HCT116 (cell line): ENCODE measurements around the gene HSP90AA1. TPM values are rescaled to one million over a fixed set of nuclear protein-coding genes. Genes with fewer than 3 reads are reported as not detected.
A peak's percentile ranks its signal among the peaks of the same experiment; 100 is the strongest.

Source experiments
- ATAC-seq: fragments of 200-7000 bp; cut with Tn5 transposase; 2 replicates; pipeline ENCODE4 v1.9.1; 2020; ENCODE audit warnings: mild to moderate bottlenecking, moderate library complexity
- BruUV-seq: library from RNA; stranded (reverse); fragments of 400-500 nt; replicated peaks from 2 replicates; lab custom pipeline; 2021; lab: Mats Ljungman, UMichigan
- CTCF ChIA-PET: fragments of 300-600 bp; sonication (Branson Sonifier 250); formaldehyde crosslinking; loops from one replicate; lab custom pipeline; 2021; ENCODE audit warnings: antibody characterized with exemption; lab: Charles Lee
- POLR2A ChIA-PET: fragments of 300-600, 350-600 bp; sonication (Branson Sonifier 250); formaldehyde crosslinking; loops from one replicate; lab custom pipeline; 2021; ENCODE audit warnings: antibody characterized with exemption; lab: Charles Lee
- RAD21 ChIA-PET, 2 experiments: fragments of 300-600 bp; sonication (Branson Sonifier 250); formaldehyde crosslinking; loops; one replicate each; lab custom pipeline; 2023; ENCODE audit warnings: low total read pairs in 2 of 2; ENCODE audit not compliant: uncharacterized antibody in 2 of 2, unreplicated experiment in 2 of 2, low non-redundant PET in 1 of 2; lab: Charles Lee
- DNase-seq: peaks from one replicate; pipeline ENCODE4 v3.0.0-alpha.2; 2010; ENCODE audit warnings: low read depth, low spot score
- H2AFZ ChIP-seq: fragments of 200-600 bp; shearing (Covaris generic), sonication (generic); 2 replicates; pipeline ENCODE4 v1.6.1; 2017; ENCODE audit warnings: low read depth, mixed run types, mixed read lengths, antibody characterized with exemption, low read length; ENCODE audit not compliant: poor library complexity, severe bottlenecking
- H3K27ac ChIP-seq: 2 replicates; pipeline ENCODE4 v1.5.1; 2012; ENCODE audit warnings: low read depth, low read length
- H3K27me3 ChIP-seq: fragments of 200-600 bp; sonication (generic); 2 replicates; pipeline ENCODE4 v1.6.1; 2016; ENCODE audit warnings: mixed run types, low read length, mixed read lengths; ENCODE audit not compliant: insufficient read depth
- H3K36me3 ChIP-seq, 2 experiments: fragments of 200-500 bp in 1 of 2; fragments of 200-600 bp in 1 of 2; sonication (Bioruptor generic) in 1 of 2; sonication (generic) in 1 of 2; 2 replicates each; pipeline versions ENCODE4 v1.5.1 to v1.6.1; 2014 to 2016; ENCODE audit warnings: low read length in 2 of 2, inconsistent platforms in 1 of 2, mixed read lengths in 1 of 2, mixed run types in 1 of 2; ENCODE audit not compliant: insufficient read depth in 2 of 2, control insufficient read depth in 1 of 2
- H3K4me1 ChIP-seq, 2 experiments: fragments of 200-600 bp in 1 of 2; sonication (generic) in 1 of 2; 2 replicates each; pipeline versions ENCODE4 v1.5.1 to v1.6.1; 2012 to 2017; ENCODE audit warnings: low read length in 2 of 2, inconsistent platforms in 1 of 2, mild to moderate bottlenecking in 1 of 2, mixed read lengths in 1 of 2, mixed run types in 1 of 2, moderate library complexity in 1 of 2; ENCODE audit not compliant: insufficient read depth in 2 of 2, control insufficient read depth in 1 of 2
- H3K4me2 ChIP-seq: fragments of 200-600 bp; sonication (generic); 2 replicates; pipeline ENCODE4 v1.6.1; 2017; ENCODE audit warnings: mixed run types, low read length, mixed read lengths
- H3K4me3 ChIP-seq, 2 experiments: fragments of 200-600 bp in 1 of 2; sonication (generic) in 1 of 2; replicated peaks in 1 of 2; 2 replicates each; pipeline ENCODE4 v1.5.1; 2011 to 2016; ENCODE audit warnings: low read length in 2 of 2, control low read depth in 1 of 2, low read depth in 1 of 2, mild to moderate bottlenecking in 1 of 2, mixed read lengths in 1 of 2, mixed run types in 1 of 2
- H3K79me2 ChIP-seq: fragments of 200-600 bp; sonication (generic); 2 replicates; pipeline ENCODE4 v1.6.1; 2017; ENCODE audit warnings: mild to moderate bottlenecking, mixed run types, low read length, moderate library complexity, mixed read lengths; ENCODE audit not compliant: insufficient read depth
- H3K9ac ChIP-seq: fragments of 200-600 bp; sonication (generic); 2 replicates; pipeline ENCODE4 v1.6.1; 2016; ENCODE audit warnings: low read length, mixed read lengths
- H3K9me2 ChIP-seq: fragments of 200-600 bp; sonication (generic), shearing (Covaris generic); 2 replicates; pipeline ENCODE4 v1.6.1; 2017; ENCODE audit warnings: mixed run types, mild to moderate bottlenecking, moderate library complexity; ENCODE audit not compliant: insufficient read depth
- H3K9me3 ChIP-seq, 2 experiments: fragments of 200-500 bp in 1 of 2; fragments of 200-600 bp in 1 of 2; sonication (Bioruptor generic) in 1 of 2; sonication (generic) in 1 of 2; 2 replicates each; pipeline ENCODE4 v1.6.1; 2014 to 2017; ENCODE audit warnings: low read length in 2 of 2, mixed read lengths in 2 of 2, inconsistent platforms in 1 of 2, low read depth in 1 of 2, mild to moderate bottlenecking in 1 of 2, mixed run types in 1 of 2, moderate library complexity in 1 of 2; ENCODE audit not compliant: control insufficient read depth in 1 of 2, insufficient read depth in 1 of 2
- H4K20me1 ChIP-seq: fragments of 200-600 bp; sonication (generic), shearing (Covaris generic); 2 replicates; pipeline ENCODE4 v1.6.1; 2017; ENCODE audit warnings: mixed run types, mild to moderate bottlenecking, moderate library complexity; ENCODE audit not compliant: insufficient read depth
- SIN3A ChIP-seq: IDR thresholded peaks from 2 replicates; pipeline ENCODE4 v1.6.1; 2012; ENCODE audit warnings: low read depth
- intact Hi-C: fragments of 100-400 bp; cut with micrococcal nuclease; formaldehyde crosslinking; loops from 2 replicates; pipeline ENCODE4 v1.10.0; 2022
- total RNA-seq: library from RNA; stranded (reverse); gene quantifications from one replicate; pipeline ENCODE4 v1.2.1, GENCODE V29; 2021; ENCODE audit not compliant: unreplicated experiment

HSP90AA1 gene
- total RNA-seq, 1 experiment from 2014 or later: 1,380 TPM

DNA sequence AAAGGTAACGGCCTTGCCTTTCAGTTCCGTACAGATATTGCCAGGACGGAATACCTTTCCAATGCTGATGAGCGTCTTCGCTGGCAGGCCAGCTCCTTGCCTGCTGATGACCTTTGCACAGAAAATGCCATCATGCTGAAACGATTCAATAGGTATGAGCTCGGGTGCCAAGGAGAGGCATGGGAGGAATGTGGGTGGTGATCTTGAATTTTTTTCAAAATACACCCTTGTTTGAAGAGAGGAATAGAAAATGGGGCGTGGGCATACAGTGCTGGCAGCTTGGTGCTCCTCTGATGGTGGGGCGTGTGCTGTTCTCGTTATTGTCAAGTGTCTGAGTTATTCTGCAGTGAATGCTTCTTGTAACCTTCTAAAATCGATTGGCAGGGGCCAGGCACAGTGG, 52.5 kb downstream of the HSP90AA1 start:
- no peak for TF ChIP-seq SIN3A
- POLR2A ChIA-PET: no interaction called here
- H3K4me2 ChIP-seq: no peak overlapping the region
- peaks cover 70 to 76% of the 10 kb centered on the region in 2 experiments for H3K36me3 ChIP-seq
- H3K79me2 ChIP-seq: no peaks in the 10 kb centered on the region
- CTCF ChIA-PET: interaction anchor here (1.6 kb wide), 1 partner anchor 12 kb away, joined by 4 read pairs; no protein-coding TSS in a partner anchor
- H3K4me1 ChIP-seq: no peaks in the 10 kb centered on the region
- H3K27me3 ChIP-seq: no peaks in the 10 kb centered on the region
- H3K4me3 ChIP-seq: no peak overlapping the region
- no peaks in the 10 kb centered on the region for H3K9me3 ChIP-seq
- RAD21 ChIA-PET: no interaction called here
- no peak overlapping the region for H3K9ac ChIP-seq
- no peak for DNase-seq
- H4K20me1 ChIP-seq: no peaks in the 10 kb centered on the region
- H3K27ac ChIP-seq: no peak overlapping the region
- no peak for ATAC-seq
- H3K9me2 ChIP-seq: no peaks in the 10 kb centered on the region
- no peak overlapping the region for H2AFZ ChIP-seq
- intact Hi-C loops: no loop called here
- no TSS peak for BruUV-seq

DNA sequence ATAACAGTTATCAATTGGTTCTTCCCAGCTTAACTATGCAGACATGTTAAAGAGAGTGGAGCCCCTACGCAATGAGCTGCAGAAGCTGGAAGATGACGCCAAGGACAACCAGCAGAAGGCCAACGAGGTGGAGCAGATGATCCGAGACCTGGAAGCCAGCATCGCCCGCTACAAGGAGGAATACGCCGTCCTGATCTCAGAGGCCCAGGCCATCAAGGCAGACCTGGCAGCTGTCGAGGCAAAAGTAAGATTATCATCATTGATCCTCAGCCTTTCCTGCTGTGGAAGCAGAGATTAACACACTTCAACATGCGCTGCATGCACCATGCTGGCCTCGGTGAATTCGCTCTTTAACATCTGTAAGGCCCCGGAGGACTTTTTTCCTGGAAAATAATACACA, 53.6 kb downstream of the HSP90AA1 start:
- RAD21 ChIA-PET: no interaction called here
- intact Hi-C loops: no loop called here
- no peak overlapping the region for H3K27ac ChIP-seq

More for the DNA sequence above, 53.6 kb downstream of the HSP90AA1 start:
- Histone ChIP-seq H2AFZ (no peak overlapping the region), H3K79me2 (no peaks in the 10 kb centered on the region), H3K9me3 (no peaks in the 10 kb centered on the region), H4K20me1 (no peaks in the 10 kb centered on the region), H3K9me2 (no peaks in the 10 kb centered on the region), H3K4me1 (no peaks in the 10 kb centered on the region; a peak in 1 of 4 replicates), H3K27me3 (no peaks in the 10 kb centered on the region), H3K4me3 (no peak overlapping the region), H3K36me3 (peaks cover 70 to 76% of the 10 kb centered on the region in 2 experiments), H3K4me2 (no peak overlapping the region), H3K9ac (no peak overlapping the region)
- ATAC-seq (no peak), DNase-seq (no peak)
- TSS peak; percentile 23 for BruUV-seq
- POLR2A ChIA-PET: no interaction called here
- no peak for TF ChIP-seq SIN3A
- CTCF ChIA-PET: interaction anchor here (1.6 kb wide), 1 partner anchor 13 kb away, joined by 4 read pairs; no protein-coding TSS in a partner anchor

Other genes starting within 250 kb of the HSP90AA1 start
- gene DYNC1H1, start 122.5 kb downstream of the HSP90AA1 start, total RNA-seq: 361 TPM
- gene WDR20, start 52.9 kb upstream of the HSP90AA1 start, total RNA-seq: 21.1 TPM
- gene MOK, start 218.1 kb upstream of the HSP90AA1 start, total RNA-seq: 9.4 TPM
- gene ZNF839, start 232.7 kb upstream of the HSP90AA1 start, total RNA-seq: 17.7 TPM